Loucy (cell line): ENCODE measurements around the gene NIPA2.

ENCODE experiments used
- H2AFZ ChIP-seq: fragments of 200-600 bp; sonication (generic); 2 replicates; pipeline ENCODE4 v1.6.0; 2016; ENCODE audit warnings: antibody characterized with exemption, mild to moderate bottlenecking, low read length, moderate library complexity
- H3F3A ChIP-seq: fragments of 200-600 bp; 2 replicates; pipeline ENCODE4 v1.6.0; 2016; ENCODE audit warnings: antibody characterized with exemption, low read depth, mild to moderate bottlenecking
- H3K27me3 ChIP-seq: fragments of 200-600 bp; sonication (generic); 2 replicates; pipeline ENCODE4 v1.6.1; 2014; ENCODE audit warnings: low read length, mild to moderate bottlenecking; ENCODE audit not compliant: insufficient read depth, poor library complexity, severe bottlenecking
- H3K36me3 ChIP-seq: fragments of 200-600 bp; sonication (generic); 2 replicates; pipeline ENCODE4 v1.6.1; 2016; ENCODE audit warnings: low read length; ENCODE audit not compliant: insufficient read depth
- H3K4me1 ChIP-seq: fragments of 200-600 bp; sonication (generic); 2 replicates; pipeline ENCODE4 v1.5.1; 2014; ENCODE audit warnings: low read length, mild to moderate bottlenecking; ENCODE audit not compliant: insufficient read depth, poor library complexity, severe bottlenecking
- H3K4me2 ChIP-seq: fragments of 200-600 bp; sonication (generic); 2 replicates; pipeline ENCODE4 v1.6.0; 2014; ENCODE audit warnings: antibody characterized with exemption, low read length, low read depth, mild to moderate bottlenecking; ENCODE audit not compliant: poor library complexity, severe bottlenecking
- H3K4me3 ChIP-seq: fragments of 200-600 bp; sonication (generic); 2 replicates; pipeline ENCODE4 v1.5.1; 2014; ENCODE audit warnings: low read length, mild to moderate bottlenecking, mixed read lengths; ENCODE audit not compliant: poor library complexity, severe bottlenecking
- H3K79me2 ChIP-seq: fragments of 200-600 bp; sonication (generic); 2 replicates; pipeline ENCODE4 v1.6.1; 2014; ENCODE audit warnings: low read length; ENCODE audit not compliant: insufficient read depth
- H3K9ac ChIP-seq: fragments of 200-600 bp; sonication (generic); 2 replicates; pipeline ENCODE4 v1.6.0; 2014; ENCODE audit warnings: mild to moderate bottlenecking, low read depth, low read length, moderate library complexity; ENCODE audit not compliant: poor library complexity, severe bottlenecking
- H3K9me2 ChIP-seq: fragments of 200-600 bp; sonication (generic); replicated peaks from 2 replicates; pipeline ENCODE4 v1.6.1; 2016; ENCODE audit warnings: low read depth, low read length, mixed read lengths
- H3K9me3 ChIP-seq: fragments of 200-600 bp; sonication (generic); 2 replicates; pipeline ENCODE4 v1.6.1; 2014; ENCODE audit warnings: mild to moderate bottlenecking, antibody characterized with exemption, low read length, low read depth; ENCODE audit not compliant: insufficient read depth
- H4K20me1 ChIP-seq: fragments of 200-600 bp; sonication (generic); 2 replicates; pipeline ENCODE4 v1.6.0; 2014; ENCODE audit warnings: antibody characterized with exemption, low read length, mild to moderate bottlenecking; ENCODE audit not compliant: insufficient read depth, poor library complexity, severe bottlenecking
- EZH2phosphoT487 ChIP-seq: fragments of 200-600 bp; IDR thresholded peaks from 2 replicates; pipeline ENCODE4 v1.6.1; 2018; ENCODE audit warnings: antibody characterized with exemption, mild to moderate bottlenecking, moderate library complexity, borderline replicate concordance
- TF ChIP-seq, protein P1 (sequence below): fragments of 200-600 bp; sonication (generic); conservative IDR thresholded peaks from 2 replicates; pipeline ENCODE4 v1.5.1; 2014; ENCODE audit warnings: mild to moderate bottlenecking, antibody characterized with exemption, low read length

Gene NIPA2

GRCh38 chr15:22869856-22870255, 31.4 kb downstream of the NIPA2 start:
- H2AFZ ChIP-seq, result no peak overlapping the region

GRCh38 chr15:22870865-22871264, 32.4 kb downstream of the NIPA2 start:
- Histone ChIP-seq H3K9me2 (no peaks in the 10 kb centered on the region), H3K4me1 (no peaks in the 10 kb centered on the region), H3K27me3 (no peaks in the 10 kb centered on the region), H2AFZ (no peak overlapping the region), H3F3A (no peaks in the 10 kb centered on the region), H3K4me2 (no peak overlapping the region), H4K20me1 (no peaks in the 10 kb centered on the region), H3K36me3 (peaks cover 56% of the 10 kb centered on the region), H3K4me3 (no peak overlapping the region), H3K79me2 (no peaks in the 10 kb centered on the region), H3K9me3 (no peaks in the 10 kb centered on the region), H3K9ac (no peak overlapping the region)
- TF ChIP-seq EZH2phosphoT487, result no peak
- TF ChIP-seq, protein P1, sequence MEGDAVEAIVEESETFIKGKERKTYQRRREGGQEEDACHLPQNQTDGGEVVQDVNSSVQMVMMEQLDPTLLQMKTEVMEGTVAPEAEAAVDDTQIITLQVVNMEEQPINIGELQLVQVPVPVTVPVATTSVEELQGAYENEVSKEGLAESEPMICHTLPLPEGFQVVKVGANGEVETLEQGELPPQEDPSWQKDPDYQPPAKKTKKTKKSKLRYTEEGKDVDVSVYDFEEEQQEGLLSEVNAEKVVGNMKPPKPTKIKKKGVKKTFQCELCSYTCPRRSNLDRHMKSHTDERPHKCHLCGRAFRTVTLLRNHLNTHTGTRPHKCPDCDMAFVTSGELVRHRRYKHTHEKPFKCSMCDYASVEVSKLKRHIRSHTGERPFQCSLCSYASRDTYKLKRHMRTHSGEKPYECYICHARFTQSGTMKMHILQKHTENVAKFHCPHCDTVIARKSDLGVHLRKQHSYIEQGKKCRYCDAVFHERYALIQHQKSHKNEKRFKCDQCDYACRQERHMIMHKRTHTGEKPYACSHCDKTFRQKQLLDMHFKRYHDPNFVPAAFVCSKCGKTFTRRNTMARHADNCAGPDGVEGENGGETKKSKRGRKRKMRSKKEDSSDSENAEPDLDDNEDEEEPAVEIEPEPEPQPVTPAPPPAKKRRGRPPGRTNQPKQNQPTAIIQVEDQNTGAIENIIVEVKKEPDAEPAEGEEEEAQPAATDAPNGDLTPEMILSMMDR, result no peak

More at GRCh38 chr15:22869856-22870255, 31.4 kb downstream of the NIPA2 start:
- no peaks in the 10 kb centered on the region for H3K9me2 ChIP-seq
- no peaks in the 10 kb centered on the region for H3K79me2 ChIP-seq
- TF ChIP-seq, protein P1, result no peak
- TF ChIP-seq EZH2phosphoT487, result no peak
- no peaks in the 10 kb centered on the region for H3F3A ChIP-seq
- H4K20me1 ChIP-seq, result no peaks in the 10 kb centered on the region
- H3K9me3 ChIP-seq, result no peaks in the 10 kb centered on the region
- no peak overlapping the region for H3K9ac ChIP-seq
- no peaks in the 10 kb centered on the region for H3K4me1 ChIP-seq
- no peak overlapping the region for H3K4me3 ChIP-seq
- H3K4me2 ChIP-seq, result no peak overlapping the region
- no peaks in the 10 kb centered on the region for H3K27me3 ChIP-seq
- peaks cover 62% of the 10 kb centered on the region for H3K36me3 ChIP-seq

- Histone ChIP-seq H4K20me1 (no peaks in the 10 kb centered on the region), H3K27me3 (no peaks in the 10 kb centered on the region), H3K9me3 (no peaks in the 10 kb centered on the region), H3K4me2 (no peak overlapping the region), H3K9me2 (no peaks in the 10 kb centered on the region), H3F3A (no peaks in the 10 kb centered on the region), H3K4me3 (no peak overlapping the region), H3K9ac (no peak overlapping the region), H3K4me1 (no peaks in the 10 kb centered on the region), H3K79me2 (no peaks in the 10 kb centered on the region), H2AFZ (no peak overlapping the region), H3K36me3 (peaks cover 48% of the 10 kb centered on the region)
- no peak for TF ChIP-seq EZH2phosphoT487
- TF ChIP-seq, protein P1, result no peak
These were observed 33.1 kb downstream of the NIPA2 start for GRCh38 chr15:22871481-22872086.
